Measurements from ENCODE around the gene ISYNA1. TPM values are rescaled to one million over a fixed set of nuclear protein-coding genes. Genes with fewer than 3 reads are reported as not detected.

ISYNA1 gene
- total RNA-seq, 1 experiment from 2014 or later = 129 TPM

DNA sequence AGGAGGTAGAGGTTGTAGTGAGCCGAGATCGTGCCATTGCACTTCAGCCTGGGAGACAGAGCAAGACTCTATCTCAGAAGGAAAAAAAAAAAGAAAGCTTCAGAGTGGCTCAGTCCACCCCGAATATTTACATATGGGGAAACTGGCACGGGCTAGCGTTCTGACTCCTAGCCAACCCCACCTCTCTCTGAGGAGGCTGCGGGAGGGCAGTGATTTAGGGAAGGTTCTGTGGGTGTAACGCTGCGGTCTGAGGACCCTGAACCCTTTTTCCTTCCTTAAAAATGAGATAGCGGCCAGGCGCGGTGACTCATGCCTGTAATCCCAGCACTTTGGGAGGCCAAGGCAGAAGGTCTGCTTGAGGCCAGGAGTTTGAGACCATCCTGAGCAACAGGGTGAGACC is 45.5 kb downstream of the ISYNA1 start:
- Histone ChIP-seq H3K27me3 (ENCODE audit: insufficient read depth, low read depth) (no peaks in the 10 kb centered on the region), H3K4me1 (replicated peaks; ENCODE audit: insufficient read depth) (no peaks in the 10 kb centered on the region; the same call in 1 of the 2 replicates), H3K9me2 (ENCODE audit: insufficient read depth) (no peaks in the 10 kb centered on the region), H4K20me1 (ENCODE audit: insufficient read depth) (peaks cover 24% of the 10 kb centered on the region), H3K4me2 (no peak overlapping the region), H3K9me3 (ENCODE audit: insufficient read depth, low read depth) (no peaks in the 10 kb centered on the region), H3F3A (ENCODE audit: insufficient read depth, low read depth) (peaks cover 39% of the 10 kb centered on the region), H3K27ac (no peak overlapping the region), H3K79me2 (ENCODE audit: low read depth) (peaks cover 17% of the 10 kb centered on the region), H3K4me3 (no peak overlapping the region), H3K36me3 (ENCODE audit: low read depth) (peaks cover 21% of the 10 kb centered on the region), H2AFZ (no peak overlapping the region)
- no TSS peak for BruUV-seq (replicated peaks)
- ChIA-PET CTCF (no interaction called here), POLR2A (ENCODE audit: unreplicated experiment) (interaction anchor here (0.6 kb wide), 1 partner anchor 12 kb away, joined by 7 read pairs; no protein-coding TSS in a partner anchor)
- no peak for TF ChIP-seq EZH2 (IDR thresholded peaks at IDR 0.05; ENCODE audit: low read depth)
- intact Hi-C loops (cut with micrococcal nuclease; ENCODE audit: unreplicated experiment) = no loop called here
- no peak for DNase-seq

DNA sequence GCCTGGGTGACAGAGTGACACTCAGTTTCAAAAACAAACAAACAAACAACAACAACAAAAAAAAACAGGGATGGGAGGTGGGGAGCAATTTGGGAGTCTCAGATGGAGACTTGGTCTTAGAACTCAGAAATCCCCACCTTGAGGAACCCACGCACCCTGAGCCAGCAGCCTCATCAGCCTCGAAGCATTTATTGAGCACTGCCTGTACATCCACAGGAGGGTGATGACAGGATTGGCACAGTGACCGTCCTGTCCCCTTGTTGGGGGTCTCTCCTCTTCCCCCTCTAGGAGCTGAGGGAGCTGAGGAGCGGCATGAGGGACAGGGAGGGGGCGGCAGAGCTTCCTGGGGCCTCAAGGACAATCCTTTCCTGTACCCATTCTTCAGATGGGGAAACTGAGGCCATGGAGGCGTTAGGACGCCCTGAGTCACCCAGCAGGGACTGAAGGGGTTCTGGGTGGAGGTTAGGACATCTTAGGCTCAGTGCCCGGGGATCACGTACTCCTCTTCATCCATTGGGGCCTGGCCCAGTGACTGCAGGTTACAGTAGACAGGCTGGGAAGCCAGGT is 46.3 kb downstream of the ISYNA1 start:
- Histone ChIP-seq H3K79me2 (ENCODE audit: low read depth) (peaks cover 25% of the 10 kb centered on the region), H3K9me2 (ENCODE audit: insufficient read depth) (no peaks in the 10 kb centered on the region), H3K9me3 (ENCODE audit: insufficient read depth, low read depth) (no peaks in the 10 kb centered on the region), H3K27me3 (ENCODE audit: insufficient read depth, low read depth) (no peaks in the 10 kb centered on the region), H4K20me1 (ENCODE audit: insufficient read depth) (peaks cover 30% of the 10 kb centered on the region), H3K4me3 (no peak overlapping the region), H3K36me3 (ENCODE audit: low read depth) (peaks cover 28% of the 10 kb centered on the region), H2AFZ (no peak overlapping the region), H3F3A (ENCODE audit: insufficient read depth, low read depth) (peaks cover 46% of the 10 kb centered on the region), H3K4me1 (replicated peaks; ENCODE audit: insufficient read depth) (no peaks in the 10 kb centered on the region; the same call in 1 of the 2 replicates), H3K4me2 (no peak overlapping the region), H3K27ac (no peak overlapping the region)
- ChIA-PET POLR2A (ENCODE audit: unreplicated experiment) (interaction anchor here (0.6 kb wide), 1 partner anchor 11 kb away, joined by 7 read pairs; no protein-coding TSS in a partner anchor), CTCF (interaction anchor here (0.7 kb wide), 1 partner anchor 23 kb away, joined by 5 read pairs; no protein-coding TSS in a partner anchor)
- DNase-seq = no peak
- TF ChIP-seq, protein P1, sequence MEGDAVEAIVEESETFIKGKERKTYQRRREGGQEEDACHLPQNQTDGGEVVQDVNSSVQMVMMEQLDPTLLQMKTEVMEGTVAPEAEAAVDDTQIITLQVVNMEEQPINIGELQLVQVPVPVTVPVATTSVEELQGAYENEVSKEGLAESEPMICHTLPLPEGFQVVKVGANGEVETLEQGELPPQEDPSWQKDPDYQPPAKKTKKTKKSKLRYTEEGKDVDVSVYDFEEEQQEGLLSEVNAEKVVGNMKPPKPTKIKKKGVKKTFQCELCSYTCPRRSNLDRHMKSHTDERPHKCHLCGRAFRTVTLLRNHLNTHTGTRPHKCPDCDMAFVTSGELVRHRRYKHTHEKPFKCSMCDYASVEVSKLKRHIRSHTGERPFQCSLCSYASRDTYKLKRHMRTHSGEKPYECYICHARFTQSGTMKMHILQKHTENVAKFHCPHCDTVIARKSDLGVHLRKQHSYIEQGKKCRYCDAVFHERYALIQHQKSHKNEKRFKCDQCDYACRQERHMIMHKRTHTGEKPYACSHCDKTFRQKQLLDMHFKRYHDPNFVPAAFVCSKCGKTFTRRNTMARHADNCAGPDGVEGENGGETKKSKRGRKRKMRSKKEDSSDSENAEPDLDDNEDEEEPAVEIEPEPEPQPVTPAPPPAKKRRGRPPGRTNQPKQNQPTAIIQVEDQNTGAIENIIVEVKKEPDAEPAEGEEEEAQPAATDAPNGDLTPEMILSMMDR (conservative IDR thresholded peaks at IDR 0.05) = no peak
- no peak for TF ChIP-seq EZH2 (IDR thresholded peaks at IDR 0.05; ENCODE audit: low read depth)
- intact Hi-C loops (cut with micrococcal nuclease; ENCODE audit: unreplicated experiment) = no loop called here
- BruUV-seq (replicated peaks) = no TSS peak

DNA sequence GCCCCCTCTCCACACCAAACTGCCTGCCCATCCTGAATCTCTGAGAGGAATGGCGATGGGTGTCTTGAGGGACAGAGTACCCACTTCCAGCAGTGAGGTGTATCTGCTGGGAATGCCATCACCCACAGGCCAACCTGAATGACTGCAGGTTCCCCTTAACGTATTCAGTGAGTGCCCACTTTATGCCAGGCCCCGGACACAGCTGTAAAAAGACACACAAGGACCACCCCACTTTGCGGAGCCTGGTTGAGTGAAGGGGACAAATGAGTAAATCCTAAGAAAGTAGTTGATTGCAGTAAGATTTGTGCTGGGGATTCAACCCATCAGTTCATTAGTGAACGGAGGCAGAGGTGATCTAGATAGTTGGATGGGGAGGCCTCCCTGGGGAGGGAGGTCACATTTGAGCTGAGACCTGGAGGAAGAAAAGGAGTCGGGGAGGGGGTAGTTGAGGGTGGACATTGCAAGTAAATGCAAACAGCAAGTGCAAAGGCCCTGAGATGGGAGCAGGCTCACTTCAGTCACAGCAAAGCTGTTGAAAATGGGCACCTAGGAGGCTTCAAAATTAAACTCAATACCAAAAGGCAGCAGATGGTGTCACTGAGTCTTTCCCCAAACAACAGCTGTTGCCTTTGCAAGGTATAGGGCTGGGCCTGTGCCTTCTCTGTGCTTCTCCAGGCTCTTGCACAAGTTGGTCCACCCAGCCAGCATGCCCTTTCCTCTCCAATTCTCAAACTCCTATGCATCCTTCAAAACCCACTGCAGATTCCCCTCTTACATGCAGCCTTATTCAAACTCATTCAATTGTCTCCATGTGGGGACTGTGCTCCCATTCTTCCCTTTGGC is 47.6 kb downstream of the ISYNA1 start:
- TF ChIP-seq, protein P1 (conservative IDR thresholded peaks at IDR 0.05) = no peak
- TF ChIP-seq EZH2 (IDR thresholded peaks at IDR 0.05; ENCODE audit: low read depth) = no peak
- no peaks in the 10 kb centered on the region for H3K9me3 ChIP-seq (ENCODE audit: insufficient read depth, low read depth)
- peaks cover 33% of the 10 kb centered on the region for H4K20me1 ChIP-seq (ENCODE audit: insufficient read depth)
- intact Hi-C loops (cut with micrococcal nuclease; ENCODE audit: unreplicated experiment) = no loop called here
- POLR2A ChIA-PET (ENCODE audit: unreplicated experiment) = no interaction called here
- peaks cover 31% of the 10 kb centered on the region for H3K79me2 ChIP-seq (ENCODE audit: low read depth)
- peaks cover 6% of the 10 kb centered on the region for H3K4me1 ChIP-seq (replicated peaks; ENCODE audit: insufficient read depth)
- no peaks in the 10 kb centered on the region for H3K27me3 ChIP-seq (ENCODE audit: insufficient read depth, low read depth)
- peaks cover 28% of the 10 kb centered on the region for H3K36me3 ChIP-seq (ENCODE audit: low read depth)
- CTCF ChIA-PET = interaction anchor here (0.6 kb wide), 2 partner anchors 14 to 274 kb away, joined by 3 to 4 read pairs; no protein-coding TSS in a partner anchor
- BruUV-seq (replicated peaks) = no TSS peak
- peaks cover 54% of the 10 kb centered on the region for H3F3A ChIP-seq (ENCODE audit: insufficient read depth, low read depth)
- peak overlapping the region; percentile 86; the same call in 1 of the 2 replicates for H3K4me2 ChIP-seq
- H3K9me2 ChIP-seq (ENCODE audit: insufficient read depth) = no peaks in the 10 kb centered on the region
- DNase-seq = no peak
- H2AFZ ChIP-seq = no peak overlapping the region
- H3K4me3 ChIP-seq = no peak overlapping the region
- H3K27ac ChIP-seq = peak overlapping the region; percentile 5; the same call in 1 of the 2 replicates
